KMS-11 (cell line): Measurements from ENCODE around the gene C16orf74.

Source experiments
- H2AFZ ChIP-seq: fragments of 200-600 bp; sonication (generic); 2 replicates; pipeline ENCODE4 v1.6.1; 2016; ENCODE audit warnings: antibody characterized with exemption, mixed run types, low read depth
- H3K27ac ChIP-seq: fragments of 200-600 bp; sonication (generic); 2 replicates; pipeline ENCODE4 v1.6.1; 2016; ENCODE audit warnings: mild to moderate bottlenecking, mixed run types
- H3K27me3 ChIP-seq: fragments of 200-600 bp; sonication (generic); 2 replicates; pipeline ENCODE4 v1.6.1; 2017; ENCODE audit warnings: mild to moderate bottlenecking, low read depth, mixed run types, moderate library complexity; ENCODE audit not compliant: insufficient read depth
- H3K36me3 ChIP-seq: fragments of 200-600 bp; sonication (generic); 2 replicates; pipeline ENCODE4 v1.6.1; 2017; ENCODE audit warnings: mild to moderate bottlenecking, mixed run types; ENCODE audit not compliant: insufficient read depth
- H3K4me1 ChIP-seq: fragments of 200-600 bp; sonication (generic); 2 replicates; pipeline ENCODE4 v1.6.1; 2016; ENCODE audit warnings: mild to moderate bottlenecking, low read depth, mixed run types; ENCODE audit not compliant: poor library complexity, severe bottlenecking
- H3K4me2 ChIP-seq: fragments of 200-600 bp; sonication (generic); 2 replicates; pipeline ENCODE4 v1.7.0; 2016; ENCODE audit warnings: mild to moderate bottlenecking, mixed run types
- H3K4me3 ChIP-seq: fragments of 200-600 bp; sonication (generic); IDR thresholded peaks from 2 replicates; pipeline ENCODE4 v1.6.1; 2017; ENCODE audit warnings: low read depth, low read length, mixed read lengths; ENCODE audit not compliant: insufficient read depth
- H3K79me2 ChIP-seq: fragments of 200-600 bp; sonication (generic); 2 replicates; pipeline ENCODE4 v1.6.1; 2016; ENCODE audit warnings: low read depth, mixed run types; ENCODE audit not compliant: insufficient read depth
- H3K9ac ChIP-seq: fragments of 200-600 bp; sonication (generic); 2 replicates; pipeline ENCODE4 v1.6.1; 2016; ENCODE audit warnings: mild to moderate bottlenecking, mixed run types
- H4K20me1 ChIP-seq: fragments of 200-600 bp; sonication (generic); 2 replicates; pipeline ENCODE4 v1.6.1; 2016; ENCODE audit warnings: mild to moderate bottlenecking, mixed run types; ENCODE audit not compliant: insufficient read depth
- CTCF ChIP-seq: fragments of 200-600 bp; sonication (generic); conservative IDR thresholded peaks from 2 replicates; pipeline ENCODE4 v1.6.1; 2017; ENCODE audit warnings: low read depth, mild to moderate bottlenecking, antibody characterized with exemption, low read length, moderate library complexity, mixed read lengths

Gene C16orf74

GRCh38 chr16:85733155-85733838, 17.6 kb downstream of the C16orf74 start:
- Histone ChIP-seq H3K79me2 (no peaks in the 10 kb centered on the region), H3K27ac (no peak overlapping the region), H3K9ac (no peak overlapping the region), H2AFZ (no peak overlapping the region), H3K27me3 (peaks cover 81% of the 10 kb centered on the region), H3K36me3 (no peaks in the 10 kb centered on the region), H3K4me1 (no peaks in the 10 kb centered on the region), H3K4me2 (no peak overlapping the region), H4K20me1 (no peaks in the 10 kb centered on the region), H3K4me3 (no peak overlapping the region)
- no peak for TF ChIP-seq CTCF

DNA sequence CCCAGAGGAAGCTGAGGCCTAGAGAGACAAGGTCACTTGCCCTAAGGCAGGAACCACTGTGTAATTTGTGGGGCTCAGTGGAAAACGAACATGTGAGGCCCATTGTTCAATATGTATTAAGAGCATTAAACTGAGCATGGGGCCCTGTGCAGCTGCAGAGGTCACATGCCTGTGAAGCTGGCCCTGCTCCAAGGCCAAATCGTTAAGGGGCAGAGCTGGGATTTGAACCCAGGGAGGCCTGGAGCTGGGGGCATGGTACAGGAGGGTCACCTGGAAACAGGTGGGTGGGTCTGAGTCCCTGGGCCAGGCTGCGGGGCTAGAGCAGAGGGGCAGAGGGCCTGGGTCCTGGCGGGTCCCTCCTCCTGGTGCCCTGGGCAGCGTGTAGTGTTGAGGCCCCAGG, 19.7 kb downstream of the C16orf74 start:
- no peaks in the 10 kb centered on the region for H4K20me1 ChIP-seq
- H3K4me3 ChIP-seq, result no peak overlapping the region
- H3K4me2 ChIP-seq, result no peak overlapping the region
- H3K36me3 ChIP-seq, result no peaks in the 10 kb centered on the region
- peaks cover 84% of the 10 kb centered on the region for H3K27me3 ChIP-seq
- H2AFZ ChIP-seq, result no peak overlapping the region
- H3K79me2 ChIP-seq, result no peaks in the 10 kb centered on the region
- H3K9ac ChIP-seq, result no peak overlapping the region
- no peaks in the 10 kb centered on the region for H3K4me1 ChIP-seq
- no peak for TF ChIP-seq CTCF
- no peak overlapping the region for H3K27ac ChIP-seq

GRCh38 chr16:85730186-85730465, 20.8 kb downstream of the C16orf74 start:
- H3K4me2 ChIP-seq, result no peak overlapping the region
- no peak overlapping the region for H3K9ac ChIP-seq
- no peaks in the 10 kb centered on the region for H4K20me1 ChIP-seq
- no peaks in the 10 kb centered on the region for H3K36me3 ChIP-seq
- no peaks in the 10 kb centered on the region for H3K4me1 ChIP-seq
- no peaks in the 10 kb centered on the region for H3K79me2 ChIP-seq
- peaks cover 84% of the 10 kb centered on the region for H3K27me3 ChIP-seq
- no peak for TF ChIP-seq CTCF
- H3K27ac ChIP-seq, result no peak overlapping the region
- no peak overlapping the region for H3K4me3 ChIP-seq
- no peak overlapping the region for H2AFZ ChIP-seq

GRCh38 chr16:85729452-85730185, 21.3 kb downstream of the C16orf74 start:
- Histone ChIP-seq H4K20me1 (no peaks in the 10 kb centered on the region), H3K4me1 (no peaks in the 10 kb centered on the region), H3K27me3 (peaks cover 85% of the 10 kb centered on the region), H2AFZ (no peak overlapping the region), H3K9ac (no peak overlapping the region), H3K27ac (no peak overlapping the region), H3K4me3 (no peak overlapping the region), H3K36me3 (no peaks in the 10 kb centered on the region), H3K79me2 (no peaks in the 10 kb centered on the region), H3K4me2 (no peak overlapping the region)
- TF ChIP-seq CTCF, result no peak
